T-helper 17 cell (primary cell): ENCODE measurements around the gene MYL5. TPM values are rescaled to one million over a fixed set of nuclear protein-coding genes. Genes with fewer than 3 reads are reported as not detected.
A peak's percentile ranks its signal among the peaks of the same experiment; 100 is the strongest.

ENCODE experiments used
- ATAC-seq: fragments of 150-1000 bp; cut with Tn5 transposase; 2 replicates; pipeline ENCODE4 v1.10.0; 2021; ENCODE audit warnings: mild to moderate bottlenecking, moderate library complexity
- DNase-seq, 3 donors: peaks; one replicate each; pipeline versions ENCODE4 v3.0.0 to v3.0.0-alpha.2; 2020 to 2021
- H3K9me3 ChIP-seq: one replicate; pipeline ENCODE4 v1.7.0; 2013; ENCODE audit warnings: low read length, mild to moderate bottlenecking; ENCODE audit not compliant: control insufficient read depth, poor library complexity, severe bottlenecking
- H3K27ac Mint-ChIP-seq: one replicate; pipeline ENCODE4 v1.8.0; 2022; ENCODE audit warnings: mild to moderate bottlenecking, moderate library complexity, mixed read lengths
- H3K27me3 Mint-ChIP-seq: one replicate; pipeline ENCODE4 v1.8.0; 2022; ENCODE audit warnings: mixed read lengths
- H3K36me3 Mint-ChIP-seq: one replicate; pipeline ENCODE4 v1.8.0; 2022; ENCODE audit warnings: low read depth, mixed read lengths
- H3K4me1 Mint-ChIP-seq: one replicate; pipeline ENCODE4 v1.8.0; 2022; ENCODE audit warnings: mild to moderate bottlenecking, mixed read lengths
- H3K4me3 Mint-ChIP-seq: one replicate; pipeline ENCODE4 v1.8.0; 2022; ENCODE audit warnings: mild to moderate bottlenecking, moderate library complexity, mixed read lengths
- total RNA-seq, 4 donors: library from RNA in 2 of 4; stranded (reverse) in 2 of 4; gene quantifications; one replicate each; pipeline ENCODE4 v1.2.3 and lab custom pipeline; 2022 to 2026

The MYL5 gene
- total RNA-seq, 2 donors from 2014 or later = 20.3 to 22.9 TPM

DNA sequence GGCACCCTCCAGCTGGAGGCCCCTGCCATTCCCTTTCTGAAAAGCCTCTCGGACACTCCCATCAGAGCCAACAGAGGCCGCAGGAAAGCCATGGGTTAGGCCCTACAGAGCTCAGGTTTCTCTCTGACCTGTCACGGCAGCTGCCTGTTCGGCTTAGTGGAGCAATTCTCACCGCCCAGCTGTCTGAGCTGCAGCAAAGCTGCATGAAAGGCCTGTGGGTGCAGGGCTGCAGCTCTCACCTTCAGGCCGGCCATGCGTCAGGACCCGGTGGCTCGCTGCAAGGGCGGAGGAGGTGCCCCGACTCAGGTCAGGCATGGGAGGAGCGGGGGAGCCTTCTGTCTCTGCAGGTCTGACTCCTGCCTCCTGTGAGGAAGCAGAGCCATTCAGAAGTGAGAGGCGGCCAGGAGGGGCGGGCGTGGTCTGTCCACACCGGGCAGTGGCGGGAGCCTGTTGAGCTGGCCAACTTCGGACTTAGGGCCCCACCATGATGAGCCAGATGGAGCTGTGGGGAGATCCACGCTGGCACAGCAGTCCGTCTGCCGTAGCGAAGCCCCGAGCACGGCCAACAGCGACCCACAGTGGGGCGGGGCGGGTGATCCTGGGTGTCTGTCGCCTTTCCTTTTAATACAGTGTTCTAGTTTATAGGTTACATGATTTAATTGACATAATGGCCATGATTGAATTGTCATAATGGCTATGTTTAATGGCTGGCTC lies 25.6 kb upstream of the MYL5 start:
- no peak for DNase-seq
- ATAC-seq = no peak
- Mint-ChIP-seq H3K4me1 (peaks cover 4% of the 10 kb centered on the region), H3K27me3 (peaks cover 13% of the 10 kb centered on the region), H3K4me3 (no peak overlapping the region), H3K36me3 (peaks cover 4% of the 10 kb centered on the region), H3K27ac (no peak overlapping the region)
- H3K9me3 ChIP-seq = no peaks in the 10 kb centered on the region

DNA sequence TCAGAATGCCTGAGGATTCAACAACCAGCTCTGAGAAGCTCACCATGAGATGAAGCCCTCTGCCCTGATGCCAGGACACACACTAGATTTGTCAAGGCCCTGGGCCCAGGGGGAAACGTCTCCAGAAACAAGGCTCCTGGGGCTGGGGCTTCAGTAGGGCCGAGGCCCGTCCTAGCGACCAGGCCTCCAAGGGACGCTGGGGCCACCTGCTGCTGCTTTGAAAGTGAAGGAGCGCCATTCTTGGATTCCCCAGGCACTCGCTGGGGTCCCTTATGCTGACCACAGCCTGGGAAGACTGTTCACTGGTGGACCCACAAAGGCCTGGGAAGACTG lies 25.1 kb upstream of the MYL5 start:
- H3K27ac Mint-ChIP-seq = no peak overlapping the region
- H3K4me3 Mint-ChIP-seq = no peak overlapping the region
- H3K36me3 Mint-ChIP-seq = peaks cover 4% of the 10 kb centered on the region
- H3K27me3 Mint-ChIP-seq = peaks cover 13% of the 10 kb centered on the region
- DNase-seq (no peak), ATAC-seq (no peak)
- no peaks in the 10 kb centered on the region for H3K9me3 ChIP-seq
- peaks cover 4% of the 10 kb centered on the region for H3K4me1 Mint-ChIP-seq

DNA sequence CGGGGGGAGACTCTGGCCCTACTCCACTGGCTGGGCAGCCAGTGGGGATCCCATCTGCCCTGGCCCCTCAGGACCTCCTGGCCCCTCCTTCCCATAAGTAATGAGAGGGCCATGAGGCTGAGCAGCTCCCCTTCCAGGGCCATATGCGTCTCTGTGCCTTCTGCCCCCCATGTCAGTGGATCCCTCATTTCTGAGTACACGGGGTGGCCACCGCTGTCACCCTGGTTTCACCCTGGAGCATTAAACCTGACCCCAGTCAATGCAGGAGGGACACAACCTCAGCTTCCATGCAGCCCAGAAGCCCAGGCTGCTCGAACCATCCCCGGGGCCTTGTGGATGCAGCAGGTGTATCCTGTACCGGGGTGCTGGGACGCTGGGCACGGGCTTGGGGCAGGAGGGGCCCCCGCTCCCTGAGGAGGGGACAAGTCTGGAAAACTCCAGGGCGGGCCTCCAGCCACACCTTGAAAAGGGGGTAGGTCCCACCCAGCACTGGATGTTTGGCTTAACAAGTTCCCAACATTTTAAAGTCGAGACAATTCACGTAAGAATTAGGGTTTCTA lies 24.5 kb upstream of the MYL5 start:
- ATAC-seq (no peak), DNase-seq (no peak)
- H3K27me3 Mint-ChIP-seq = peaks cover 13% of the 10 kb centered on the region
- H3K36me3 Mint-ChIP-seq = peaks cover 4% of the 10 kb centered on the region
- no peak overlapping the region for H3K4me3 Mint-ChIP-seq
- no peaks in the 10 kb centered on the region for H3K9me3 ChIP-seq
- peaks cover 4% of the 10 kb centered on the region for H3K4me1 Mint-ChIP-seq
- H3K27ac Mint-ChIP-seq = no peak overlapping the region

DNA sequence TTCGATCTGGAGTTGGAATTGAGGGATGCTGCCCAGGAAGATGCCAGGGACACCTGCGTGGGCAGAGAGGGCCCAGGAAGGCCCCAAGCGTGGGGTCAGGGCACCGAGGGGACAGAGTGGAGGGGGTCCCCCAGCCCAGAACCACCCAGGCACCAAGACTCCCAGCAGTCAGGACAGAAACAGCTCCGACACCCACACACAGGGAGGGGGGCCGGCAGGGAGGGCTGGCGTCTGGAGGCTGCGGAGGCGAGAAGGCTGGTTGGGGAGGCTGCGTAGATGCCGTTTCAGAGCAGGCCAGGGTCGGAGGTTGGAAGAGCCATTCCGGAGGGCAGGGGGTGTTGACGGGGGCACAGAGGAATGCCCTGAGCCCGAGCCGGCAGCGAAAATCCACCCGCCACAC lies 23.9 kb upstream of the MYL5 start:
- peaks cover 4% of the 10 kb centered on the region for H3K36me3 Mint-ChIP-seq
- H3K27me3 Mint-ChIP-seq = peaks cover 13% of the 10 kb centered on the region
- DNase-seq (no peak), ATAC-seq (no peak)
- H3K9me3 ChIP-seq = no peaks in the 10 kb centered on the region
- no peak overlapping the region for H3K4me3 Mint-ChIP-seq
- H3K27ac Mint-ChIP-seq = no peak overlapping the region
- peaks cover 4% of the 10 kb centered on the region for H3K4me1 Mint-ChIP-seq

DNA sequence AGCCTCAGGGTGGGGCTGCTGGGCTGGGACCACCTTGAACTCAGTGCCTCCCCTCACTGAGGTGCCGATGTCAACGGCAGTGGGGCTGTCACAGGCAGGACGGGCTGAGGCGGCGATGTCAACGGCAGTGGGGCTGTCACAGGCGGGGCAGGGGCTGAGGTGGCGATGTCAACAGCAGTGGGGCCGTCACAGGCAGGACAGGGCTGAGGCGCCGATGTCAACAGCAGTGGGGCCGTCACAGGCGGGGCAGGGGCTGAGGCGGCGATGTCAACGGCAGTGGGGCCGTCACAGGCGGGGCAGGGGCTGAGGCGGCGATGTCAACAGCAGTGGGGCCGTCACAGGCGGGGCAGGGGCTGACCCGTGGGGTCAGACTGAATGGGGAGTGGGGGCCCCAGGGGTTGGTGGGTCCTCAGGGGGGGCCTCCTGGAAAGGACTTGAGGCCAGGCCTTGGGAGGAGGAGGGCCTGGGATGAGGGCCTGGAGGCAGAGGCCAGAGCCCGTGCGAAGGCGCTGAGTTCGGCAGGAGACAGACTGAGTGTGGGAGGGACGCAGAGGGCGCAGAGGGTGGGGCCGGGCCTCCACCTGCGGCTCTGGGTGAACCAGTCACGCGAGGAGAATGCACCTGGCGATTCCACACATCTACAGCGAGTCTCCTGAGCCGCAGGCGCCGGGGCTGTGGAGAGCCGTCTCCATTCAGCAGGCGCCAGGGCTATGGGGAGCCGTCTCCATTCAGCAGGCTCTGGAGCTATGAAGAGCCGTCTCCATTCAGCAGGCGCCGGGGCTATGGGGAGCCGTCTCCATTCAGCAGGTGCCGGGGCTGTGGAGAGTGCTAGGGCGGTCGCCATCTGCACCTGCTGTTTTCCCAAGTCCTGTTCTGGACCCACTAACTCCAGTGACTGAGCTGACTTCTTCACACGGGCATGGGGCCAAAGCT lies 23.1 kb upstream of the MYL5 start:
- ATAC-seq = no peak

DNA sequence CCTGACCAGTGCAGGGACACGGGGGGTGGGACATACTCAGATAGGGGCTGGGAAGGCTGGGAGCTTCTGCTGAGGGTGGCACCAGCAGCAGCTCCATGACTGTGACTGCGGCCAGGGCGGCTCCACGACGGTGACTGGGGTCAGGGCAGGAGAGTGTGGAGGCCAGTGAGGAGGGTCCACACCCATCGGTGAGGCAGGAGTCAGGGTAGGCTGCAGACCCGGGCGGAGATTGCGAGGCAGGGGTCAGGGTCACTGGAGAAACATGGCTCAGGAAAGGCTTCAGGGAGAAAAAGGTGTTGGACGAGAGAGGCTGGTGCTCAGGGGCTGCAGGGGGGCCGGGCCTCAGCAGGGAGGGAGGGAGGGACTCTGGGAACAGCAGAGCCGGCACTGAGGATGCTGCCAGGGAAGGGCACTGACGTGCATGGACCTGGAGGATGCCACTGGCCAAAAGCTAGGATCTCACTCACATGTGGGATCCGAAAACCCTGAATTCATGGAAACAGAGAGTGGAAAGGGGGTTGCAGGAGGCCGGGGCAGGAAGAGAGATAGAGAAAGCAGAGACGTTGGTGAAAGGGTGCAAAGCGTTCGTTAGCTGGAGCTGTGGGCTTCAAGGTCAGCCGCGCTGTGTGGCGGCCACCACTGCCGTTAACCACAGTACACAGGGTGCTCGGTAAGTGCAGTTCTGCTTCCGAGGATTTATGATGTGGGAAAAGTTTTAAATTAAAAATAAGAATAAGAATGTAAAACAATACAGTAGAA lies 22.3 kb upstream of the MYL5 start:
- no peak overlapping the region for H3K4me3 Mint-ChIP-seq
- ATAC-seq (no peak), DNase-seq (no peak)
- no peaks in the 10 kb centered on the region for H3K9me3 ChIP-seq
- H3K27me3 Mint-ChIP-seq = no peaks in the 10 kb centered on the region
- H3K36me3 Mint-ChIP-seq = no peaks in the 10 kb centered on the region
- no peak overlapping the region for H3K27ac Mint-ChIP-seq
- H3K4me1 Mint-ChIP-seq = no peaks in the 10 kb centered on the region

More for the DNA sequence above, 23.1 kb upstream of the MYL5 start:
- Mint-ChIP-seq H3K27me3 (peaks cover 8% of the 10 kb centered on the region), H3K27ac (no peak overlapping the region), H3K36me3 (peaks cover 2% of the 10 kb centered on the region), H3K4me1 (peaks cover 2% of the 10 kb centered on the region), H3K4me3 (no peak overlapping the region)
- H3K9me3 ChIP-seq = no peaks in the 10 kb centered on the region
- no peak for DNase-seq

DNA sequence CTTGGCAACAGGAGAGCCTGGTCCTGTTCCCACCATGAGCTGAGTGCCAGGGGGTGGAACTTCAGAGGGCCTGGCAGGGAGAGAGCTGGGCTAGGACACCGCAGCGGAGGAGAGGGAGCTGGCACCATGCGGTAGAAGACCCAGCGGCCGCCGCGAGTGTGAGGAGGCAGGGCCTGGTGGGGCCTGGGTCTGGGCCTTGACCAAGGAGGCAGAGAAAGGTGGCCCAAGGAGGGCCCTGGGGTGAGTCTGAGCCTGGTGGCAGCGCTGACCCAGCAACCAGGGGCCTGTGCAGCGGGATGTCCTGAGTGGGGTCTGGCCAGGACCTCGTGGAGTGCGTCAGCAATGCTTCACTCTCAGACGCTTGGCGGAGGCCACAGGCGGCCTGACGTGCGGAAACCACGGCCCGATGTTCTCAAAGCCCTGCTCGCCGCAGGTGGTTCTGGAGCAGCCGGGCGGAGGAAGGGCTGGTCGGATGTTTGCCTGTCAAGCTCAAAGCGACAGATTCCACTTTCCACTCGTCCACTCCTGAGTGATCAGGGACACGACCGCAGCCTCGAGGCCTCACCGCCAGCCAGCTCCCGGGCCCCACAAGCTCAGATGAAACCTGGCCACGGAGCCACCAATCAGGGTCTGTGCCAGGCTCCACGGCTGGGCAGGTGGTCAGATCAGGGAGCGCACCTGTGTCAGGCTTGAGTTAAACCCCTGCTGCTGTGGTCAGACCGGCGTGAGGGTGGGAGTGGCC lies 21.1 kb upstream of the MYL5 start:
- DNase-seq (no peak), ATAC-seq (no peak)
- Mint-ChIP-seq H3K4me1 (no peaks in the 10 kb centered on the region), H3K27me3 (no peaks in the 10 kb centered on the region), H3K27ac (peak overlapping the region; percentile 2), H3K36me3 (no peaks in the 10 kb centered on the region), H3K4me3 (no peak overlapping the region)
- no peaks in the 10 kb centered on the region for H3K9me3 ChIP-seq

DNA sequence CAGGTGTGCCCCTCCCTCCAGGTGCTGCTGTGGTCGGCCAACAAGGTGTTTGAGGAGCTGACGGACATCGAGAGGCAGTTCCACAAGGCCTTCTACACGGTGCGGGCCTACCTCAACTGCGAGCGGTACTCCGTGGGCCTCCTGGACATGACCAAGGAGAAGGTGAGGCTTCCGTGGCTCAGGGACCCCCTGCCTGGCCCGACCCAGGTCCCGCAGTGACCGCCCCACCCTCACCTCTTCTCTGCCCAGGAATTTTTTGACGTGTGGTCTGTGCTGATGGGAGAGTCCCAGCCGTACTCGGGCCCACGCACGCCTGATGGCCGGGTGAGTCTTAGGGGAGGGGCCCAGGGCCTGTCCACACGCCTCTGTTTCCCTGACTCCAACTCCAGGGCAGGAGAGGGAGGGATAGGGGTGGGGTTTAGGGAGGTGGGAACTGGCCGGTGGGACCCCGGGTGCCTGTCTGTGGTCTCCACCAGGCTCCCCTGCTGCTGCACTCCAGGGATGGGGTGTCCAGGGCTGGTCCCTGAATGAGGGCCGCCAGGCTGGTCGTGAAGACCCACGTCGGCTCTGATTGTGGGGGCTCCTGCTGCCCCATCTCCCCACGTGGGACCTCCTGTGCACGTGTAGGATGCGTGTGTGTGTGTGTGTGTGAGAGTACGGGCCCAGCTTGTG lies 20.4 kb upstream of the MYL5 start:
- no peaks in the 10 kb centered on the region for H3K9me3 ChIP-seq
- Mint-ChIP-seq H3K27me3 (no peaks in the 10 kb centered on the region), H3K27ac (no peak overlapping the region), H3K4me3 (no peak overlapping the region), H3K4me1 (no peaks in the 10 kb centered on the region), H3K36me3 (no peaks in the 10 kb centered on the region)
- ATAC-seq (no peak), DNase-seq (no peak)

DNA sequence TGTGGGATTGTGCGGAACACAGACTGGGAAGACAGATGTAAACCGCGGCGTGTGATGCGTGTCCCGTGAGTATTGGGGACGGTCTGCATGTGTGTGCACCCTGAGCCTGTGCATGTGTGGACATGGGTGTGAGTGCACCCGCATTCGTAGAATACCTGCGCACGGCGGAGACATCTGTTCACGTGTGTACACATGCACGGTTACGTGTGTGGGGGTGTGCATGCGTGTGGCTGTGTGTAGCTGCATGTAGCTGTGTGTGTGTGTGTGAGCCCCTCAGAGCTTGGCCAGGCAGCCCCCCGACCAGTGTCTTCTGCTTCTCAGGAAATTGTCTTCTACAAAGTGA lies 19.9 kb upstream of the MYL5 start:
- H3K27me3 Mint-ChIP-seq = no peaks in the 10 kb centered on the region
- no peaks in the 10 kb centered on the region for H3K4me1 Mint-ChIP-seq
- H3K4me3 Mint-ChIP-seq = no peak overlapping the region
- no peaks in the 10 kb centered on the region for H3K36me3 Mint-ChIP-seq
- no peaks in the 10 kb centered on the region for H3K9me3 ChIP-seq
- DNase-seq (no peak), ATAC-seq (no peak)
- H3K27ac Mint-ChIP-seq = no peak overlapping the region

DNA sequence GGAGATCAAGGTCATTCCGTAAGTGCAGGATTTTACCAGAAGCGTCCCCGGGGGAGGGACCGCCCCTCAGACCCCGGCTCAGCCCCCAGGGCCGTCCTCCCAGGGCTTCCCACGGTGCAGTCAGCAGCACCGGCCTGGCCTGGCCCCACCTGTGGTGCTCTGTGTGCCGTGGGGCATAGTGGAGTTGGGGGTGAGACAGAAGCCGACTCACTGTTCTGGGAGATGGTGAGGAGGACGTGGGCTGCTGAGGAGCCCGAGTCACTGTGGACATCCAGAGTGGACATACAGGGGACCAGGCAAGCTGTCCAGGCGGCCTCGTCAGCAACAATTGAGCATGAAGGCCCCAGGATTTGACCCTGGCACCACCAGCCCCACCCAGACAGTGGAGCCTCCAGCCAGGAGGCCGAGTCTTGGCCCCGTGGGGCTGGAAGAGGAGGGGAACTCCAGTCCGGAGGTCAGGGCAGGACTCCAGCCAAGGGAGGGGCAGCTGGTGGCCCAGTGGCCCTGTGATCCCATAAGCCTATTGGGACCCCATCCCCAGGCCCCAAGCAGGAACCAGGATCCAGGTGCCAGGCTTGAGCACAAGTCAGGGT lies 19.4 kb upstream of the MYL5 start:
- DNase-seq (no peak), ATAC-seq (no peak)
- Mint-ChIP-seq H3K4me1 (no peaks in the 10 kb centered on the region), H3K27me3 (no peaks in the 10 kb centered on the region), H3K36me3 (no peaks in the 10 kb centered on the region), H3K4me3 (no peak overlapping the region), H3K27ac (no peak overlapping the region)
- no peaks in the 10 kb centered on the region for H3K9me3 ChIP-seq

DNA sequence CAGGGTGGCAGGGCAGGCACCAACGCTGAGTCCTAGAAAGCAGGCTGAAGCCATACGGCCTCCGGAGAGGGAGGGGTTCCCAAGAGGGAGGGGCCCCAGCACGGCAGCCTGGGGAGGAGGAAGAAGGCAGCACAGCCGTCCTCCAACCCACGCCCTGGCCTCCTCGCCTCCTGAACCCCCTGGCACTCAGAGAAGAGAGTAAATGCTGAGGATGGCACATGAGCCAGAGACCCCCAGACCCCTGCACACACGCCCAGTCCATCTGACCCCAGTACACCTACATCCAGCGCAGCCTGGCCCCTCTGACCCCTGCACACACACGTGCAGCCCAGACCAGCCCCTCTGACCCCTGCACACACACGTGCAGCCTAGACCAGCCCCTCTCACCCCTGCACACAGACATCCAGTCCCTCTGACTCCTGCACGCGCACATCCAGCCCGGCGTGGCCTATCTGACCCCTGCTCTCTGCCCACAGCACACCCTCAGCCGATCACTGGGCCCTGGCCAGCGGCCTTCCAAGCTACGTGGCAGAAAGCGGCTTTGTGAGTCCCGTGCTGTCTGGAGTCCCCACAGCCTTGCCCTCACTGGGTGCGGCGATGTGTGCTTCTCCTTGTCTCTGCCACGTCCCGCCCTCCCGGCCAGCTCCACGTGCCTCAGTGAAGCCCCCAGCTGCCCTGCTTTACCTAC lies 18.7 kb upstream of the MYL5 start:
- ATAC-seq (no peak), DNase-seq (no peak)
- H3K36me3 Mint-ChIP-seq = no peaks in the 10 kb centered on the region
- no peaks in the 10 kb centered on the region for H3K27me3 Mint-ChIP-seq
- H3K27ac Mint-ChIP-seq = no peak overlapping the region
- no peaks in the 10 kb centered on the region for H3K4me1 Mint-ChIP-seq
- H3K4me3 Mint-ChIP-seq = no peak overlapping the region
- no peaks in the 10 kb centered on the region for H3K9me3 ChIP-seq
